Stomach (tissue), 4 donors: ENCODE results near the gene PDXK.

ENCODE experiments used
- CTCF ChIP-seq, 7 experiments: fragments of 450-650 bp in 4 of 7; fragments of 200-600 bp in 3 of 7; sonication (generic) in 3 of 7; IDR thresholded peaks; one replicate each; pipeline ENCODE4 v1.5.1; 2016 to 2019; ENCODE audit warnings: antibody characterized with exemption in 7 of 7, control low read depth in 2 of 7, mild to moderate bottlenecking in 1 of 7
- POLR2A ChIP-seq, 4 donors: fragments of 450-650 bp; IDR thresholded peaks; one replicate each; pipeline ENCODE4 v1.6.1; 2016; ENCODE audit warnings: antibody characterized with exemption in 4 of 4, control low read depth in 2 of 4, mild to moderate bottlenecking in 1 of 4, moderate library complexity in 1 of 4
- POLR2AphosphoS5 ChIP-seq, 3 donors: sonication (generic); formaldehyde crosslinking; IDR thresholded peaks; one replicate each; pipeline ENCODE4 v1.6.1; 2016; ENCODE audit warnings: antibody characterized with exemption in 3 of 3

- TF ChIP-seq CTCF (IDR thresholded peaks at IDR 0.05) (no peak), POLR2A (IDR thresholded peaks at IDR 0.05) (no peak), POLR2AphosphoS5 (IDR thresholded peaks at IDR 0.05) (no peak)
Measured at GRCh38 chr21:43772425-43772821, 53.5 kb downstream of the PDXK start.
